Measurements from ENCODE around the gene CDH4.

- TF ChIP-seq CTCF (IDR thresholded peaks at IDR 0.05) (no peak), POLR2AphosphoS5 (IDR thresholded peaks at IDR 0.05) (no peak)
Observed at GRCh38 chr20:61876952-61877728, 625.1 kb downstream of the CDH4 start.

Measured in prostate gland (tissue), 2 donors.